Measurements from ENCODE around the gene POC1A. TPM values are rescaled to one million over a fixed set of nuclear protein-coding genes. Genes with fewer than 3 reads are reported as not detected.

POC1A gene
- total and polyA plus RNA-seq, 2 donors (not counting 3 experiments of a cell fraction or from before 2014, with no cell fraction given): 14.8 to 19.4 TPM

- DNase-seq (ENCODE audit: low read depth, low spot score) (no peak), FAIRE-seq (no peak)
- no peak overlapping the region for H3K9ac ChIP-seq (replicated peaks; ENCODE audit: extremely low read depth, insufficient read depth, low read length)
- H3K79me2 ChIP-seq (ENCODE audit: control insufficient read depth, insufficient read depth, low read length): no peaks in the 10 kb centered on the region
- no peaks in the 10 kb centered on the region for H3K9me1 ChIP-seq (replicated peaks; ENCODE audit: control insufficient read depth, extremely low read depth, insufficient read depth, low read length)
- no TSS peak for BruUV-seq (replicated peaks)
- dilution Hi-C loops (cut with MboI; ENCODE audit: extremely low pct_ligation_motif_present, low sequenced_read_pairs): no loop called here
- no peaks in the 10 kb centered on the region for H3K27me3 ChIP-seq (ENCODE audit: control insufficient read depth in 2 of 2, insufficient read depth in 2 of 2, low read length in 2 of 2)
- peaks cover 25% of the 10 kb centered on the region for H3K4me1 ChIP-seq (ENCODE audit: control insufficient read depth, extremely low read depth, insufficient read depth, low read length)
- H3K36me3 ChIP-seq (ENCODE audit: control insufficient read depth in 2 of 2, extremely low read depth in 1 of 2, insufficient read depth in 2 of 2, low read length in 2 of 2): no peaks in the 10 kb centered on the region
- no peak overlapping the region for H3K4me2 ChIP-seq (ENCODE audit: insufficient read depth, low read length)
- no peak overlapping the region for H2AFZ ChIP-seq (ENCODE audit: low read depth, low read length)
- CTCF ChIA-PET: interaction anchor here (1.0 to 1.6 kb wide), 3 partner anchors 10 to 20 kb away, joined by 3 to 8 read pairs (median 4); partner anchors contain the start of gene DUSP7
- POLR2A ChIA-PET: no interaction called here
- H3K27ac ChIP-seq (ENCODE audit: insufficient read depth, low read depth, low read length): no peak overlapping the region
- no peaks in the 10 kb centered on the region for H3K9me3 ChIP-seq (replicated peaks; ENCODE audit: control insufficient read depth, insufficient read depth, low read length)
- no peaks in the 10 kb centered on the region for H4K20me1 ChIP-seq (replicated peaks; ENCODE audit: control insufficient read depth, extremely low read depth, insufficient read depth, low read length)
- no peak for TF ChIP-seq POLR2A (IDR thresholded peaks at IDR 0.05; ENCODE audit: low read depth, low read length)
- TF ChIP-seq FOS (IDR thresholded peaks at IDR 0.05; ENCODE audit: borderline replicate concordance, insufficient read depth, low read length): no peak
- TF ChIP-seq EZH2 (IDR thresholded peaks at IDR 0.05; ENCODE audit: borderline replicate concordance, low read depth, low read length, severe bottlenecking): no peak
- no peak overlapping the region for H3K4me3 ChIP-seq (replicated peaks in 1 of 3; ENCODE audit: insufficient read depth in 1 of 3, low read depth in 1 of 3, low read length in 3 of 3)
- intact Hi-C loops (cut with micrococcal nuclease): no loop called here
Measured at GRCh38 chr3:52067046-52067445, 87.2 kb downstream of the POC1A start.

- H3K9me1 ChIP-seq (replicated peaks; ENCODE audit: control insufficient read depth, extremely low read depth, insufficient read depth, low read length): no peaks in the 10 kb centered on the region
- H2AFZ ChIP-seq (ENCODE audit: low read depth, low read length): peak overlapping the region; percentile 21
- no peaks in the 10 kb centered on the region for H4K20me1 ChIP-seq (replicated peaks; ENCODE audit: control insufficient read depth, extremely low read depth, insufficient read depth, low read length)
- no peaks in the 10 kb centered on the region for H3K9me3 ChIP-seq (replicated peaks; ENCODE audit: control insufficient read depth, insufficient read depth, low read length)
- ChIA-PET POLR2A (no interaction called here), CTCF (interaction anchor here (1.0 to 1.2 kb wide), 2 partner anchors 8 to 58 kb away, joined by 3 read pairs; no protein-coding TSS in a partner anchor)
- H3K9ac ChIP-seq (replicated peaks; ENCODE audit: extremely low read depth, insufficient read depth, low read length): no peak overlapping the region
- no peaks in the 10 kb centered on the region for H3K36me3 ChIP-seq (ENCODE audit: control insufficient read depth in 2 of 2, extremely low read depth in 1 of 2, insufficient read depth in 2 of 2, low read length in 2 of 2)
- H3K79me2 ChIP-seq (ENCODE audit: control insufficient read depth, insufficient read depth, low read length): no peaks in the 10 kb centered on the region
- intact Hi-C loops (cut with micrococcal nuclease) (no loop called here), dilution Hi-C loops (cut with MboI; ENCODE audit: extremely low pct_ligation_motif_present, low sequenced_read_pairs) (no loop called here)
- no peak overlapping the region for H3K27ac ChIP-seq (ENCODE audit: insufficient read depth, low read depth, low read length)
- H3K27me3 ChIP-seq (ENCODE audit: control insufficient read depth in 2 of 2, insufficient read depth in 2 of 2, low read length in 2 of 2): no peaks in the 10 kb centered on the region
- DNase-seq (ENCODE audit: low read depth, low spot score): no peak
- TF ChIP-seq POLR2AphosphoS5 (IDR thresholded peaks at IDR 0.05; ENCODE audit: insufficient read depth, low read depth, low read length) (peak; percentile 24), FOS (IDR thresholded peaks at IDR 0.05; ENCODE audit: borderline replicate concordance, insufficient read depth, low read length) (no peak), MAX (IDR thresholded peaks at IDR 0.05; ENCODE audit: insufficient read depth, insufficient read length) (no peak)
- BruUV-seq (replicated peaks): no TSS peak
- FAIRE-seq: peak; percentile 35
- no peak overlapping the region for H3K4me3 ChIP-seq (replicated peaks in 1 of 3; ENCODE audit: insufficient read depth in 1 of 3, low read depth in 1 of 3, low read length in 3 of 3)
- no peak overlapping the region for H3K4me2 ChIP-seq (ENCODE audit: insufficient read depth, low read length)
- peaks cover 10% of the 10 kb centered on the region for H3K4me1 ChIP-seq (ENCODE audit: control insufficient read depth, extremely low read depth, insufficient read depth, low read length)
Measured at GRCh38 chr3:52065264-52065756, 88.9 kb downstream of the POC1A start.

Measured in endothelial cell of umbilical vein (primary cell).